DMS53 (cell line): ENCODE measurements around the gene BZW2.
"Not testable (repeated sequence)": the region's sequence is repeated elsewhere in the genome, so short reads cannot be mapped to it uniquely, and the experiment has no call there.

Experiments used
- DNase-seq: peaks from one replicate; lab custom pipeline; 2025; lab: John Stamatoyannopoulos, UW

BZW2 gene

GRCh38 chr7:16644636-16645592 is 1.1 kb upstream of the BZW2 start:
- peak; percentile 75 for DNase-seq

DNA sequence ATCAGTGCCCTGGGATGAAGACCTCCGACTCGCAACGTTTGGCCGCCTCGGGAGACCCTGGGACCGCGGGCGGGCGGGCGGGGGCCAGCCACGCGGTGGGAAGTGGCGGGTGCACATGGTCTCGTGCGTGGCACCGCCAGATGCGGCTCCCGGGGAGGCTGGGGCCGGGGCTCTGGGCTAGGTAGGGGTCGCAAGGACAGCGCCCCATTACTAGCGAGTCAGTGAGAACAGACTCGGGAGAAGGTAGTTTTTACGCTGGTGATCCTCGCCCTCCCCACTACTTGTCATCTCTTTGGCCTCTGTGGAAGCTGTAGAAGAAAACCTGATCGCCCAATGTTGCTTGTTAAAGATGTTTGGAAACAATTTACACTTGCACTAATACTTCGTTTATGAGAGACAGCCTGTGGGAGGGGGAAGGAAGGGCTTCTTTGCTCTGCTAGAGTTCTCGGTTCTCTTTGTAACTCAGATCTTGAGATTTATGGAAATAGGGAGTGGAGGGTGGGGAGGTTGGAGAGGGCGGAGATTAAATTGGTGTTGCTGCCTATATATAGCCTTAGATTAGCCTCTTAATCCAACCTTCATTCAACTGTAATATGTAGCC is 591 bp downstream of the BZW2 start:
- DNase-seq: peak; percentile 61

DNA sequence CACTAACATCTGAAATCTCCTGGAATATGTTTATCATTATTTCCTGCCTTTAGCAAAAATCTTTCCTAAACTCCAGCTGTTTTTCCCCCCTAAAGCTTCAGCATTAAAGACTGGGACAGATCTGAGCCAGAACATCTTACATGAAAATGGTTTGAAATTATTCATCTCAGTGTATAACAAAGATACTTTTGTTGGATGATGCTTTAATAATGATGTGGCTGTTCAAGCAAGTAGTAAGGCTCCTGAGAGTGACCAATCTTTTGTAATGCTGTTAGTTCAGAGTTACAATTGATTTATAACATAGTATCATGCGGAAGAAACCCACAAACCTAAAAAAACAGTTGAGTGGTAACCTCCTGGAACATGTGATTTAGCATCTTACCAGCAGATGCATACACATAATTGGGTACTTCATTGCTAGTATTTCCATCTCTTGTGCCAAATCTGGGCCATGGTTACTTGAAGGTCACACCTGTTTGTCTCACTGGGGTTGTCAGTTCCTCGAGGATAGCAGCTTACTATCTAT is 1.5 kb downstream of the BZW2 start:
- no peak for DNase-seq

GRCh38 chr7:16648551-16648950 is 2.6 kb downstream of the BZW2 start:
- no peak for DNase-seq

DNA sequence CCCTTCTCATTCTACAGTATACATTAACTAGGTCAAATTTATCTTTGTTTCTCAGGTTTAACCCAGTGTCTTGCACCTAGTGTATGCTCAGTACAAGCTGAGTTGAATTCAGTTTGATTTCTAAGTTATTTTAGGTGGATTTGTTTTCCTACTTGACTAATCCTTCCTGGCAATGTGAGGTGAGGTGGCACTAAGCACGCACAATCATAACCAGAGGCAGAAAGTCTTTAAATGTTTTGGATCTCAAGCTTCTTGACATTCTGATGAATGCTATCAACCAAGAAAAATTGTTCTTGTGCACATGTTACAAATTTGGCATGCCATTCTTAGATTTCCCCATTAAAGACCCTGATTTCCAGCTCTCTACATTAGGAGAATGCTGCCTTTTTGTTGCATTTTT is 3.2 kb downstream of the BZW2 start:
- DNase-seq: no peak

- no peak for DNase-seq
Measured at GRCh38 chr7:16650266-16650665, 4.3 kb downstream of the BZW2 start.

- DNase-seq: no peak
Measured at GRCh38 chr7:16651396-16652239, 5.6 kb downstream of the BZW2 start.

GRCh38 chr7:16652240-16652583 is 6.2 kb downstream of the BZW2 start:
- peak; percentile 25 for DNase-seq

- peak; percentile 90 for DNase-seq
Measured at GRCh38 chr7:16652888-16653287, 6.9 kb downstream of the BZW2 start.

DNA sequence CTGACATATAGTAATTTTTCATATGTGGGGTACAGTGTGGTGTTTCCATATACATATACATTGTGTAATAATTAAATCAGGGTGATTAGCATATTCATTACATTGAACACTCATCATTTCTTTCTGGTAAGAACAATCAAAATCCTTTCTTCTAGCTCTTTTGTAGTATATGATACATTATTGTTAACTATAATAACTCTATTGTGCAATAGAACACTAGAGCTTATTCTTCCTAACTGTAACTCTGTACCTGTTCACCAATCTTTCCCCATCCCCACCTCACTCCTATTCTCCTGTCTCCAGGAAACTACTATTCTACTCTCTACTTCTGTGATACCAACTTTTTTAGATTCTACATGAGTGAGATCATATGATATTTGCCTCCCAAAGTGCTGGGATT is 9.4 kb downstream of the BZW2 start:
- DNase-seq: no peak

GRCh38 chr7:16656141-16656540 is 10.2 kb downstream of the BZW2 start:
- DNase-seq: no peak

DNA sequence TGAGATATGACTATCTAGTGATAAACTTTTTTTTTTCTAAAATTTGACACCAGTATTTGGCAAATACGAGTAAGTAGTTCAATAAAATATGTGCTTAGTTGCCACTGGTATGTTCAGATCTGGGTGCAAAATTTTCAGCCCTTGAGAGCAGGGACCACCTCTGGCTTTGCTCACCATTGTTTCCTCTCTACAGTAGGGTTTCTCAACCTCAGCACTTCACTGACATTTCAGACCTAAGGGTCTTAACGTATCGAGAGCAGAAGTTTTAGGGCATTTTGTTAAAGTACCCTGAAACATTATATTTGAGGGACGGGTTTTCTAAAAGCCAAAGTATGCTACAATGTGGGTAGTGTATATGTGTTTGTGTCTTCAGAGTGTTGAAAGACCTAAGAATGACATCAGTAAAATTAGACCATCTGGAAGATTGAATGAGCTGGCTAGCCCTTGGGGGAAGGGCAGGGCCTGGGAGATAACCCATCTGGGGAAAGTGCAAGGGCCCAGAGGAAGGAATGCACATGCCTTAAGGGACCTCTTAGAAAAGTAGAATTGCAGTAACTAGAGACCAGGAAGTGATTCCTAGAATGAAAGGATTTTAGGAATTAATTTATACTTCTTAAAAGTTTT is 11.8 kb downstream of the BZW2 start:
- peak; percentile 21 for DNase-seq

DNA sequence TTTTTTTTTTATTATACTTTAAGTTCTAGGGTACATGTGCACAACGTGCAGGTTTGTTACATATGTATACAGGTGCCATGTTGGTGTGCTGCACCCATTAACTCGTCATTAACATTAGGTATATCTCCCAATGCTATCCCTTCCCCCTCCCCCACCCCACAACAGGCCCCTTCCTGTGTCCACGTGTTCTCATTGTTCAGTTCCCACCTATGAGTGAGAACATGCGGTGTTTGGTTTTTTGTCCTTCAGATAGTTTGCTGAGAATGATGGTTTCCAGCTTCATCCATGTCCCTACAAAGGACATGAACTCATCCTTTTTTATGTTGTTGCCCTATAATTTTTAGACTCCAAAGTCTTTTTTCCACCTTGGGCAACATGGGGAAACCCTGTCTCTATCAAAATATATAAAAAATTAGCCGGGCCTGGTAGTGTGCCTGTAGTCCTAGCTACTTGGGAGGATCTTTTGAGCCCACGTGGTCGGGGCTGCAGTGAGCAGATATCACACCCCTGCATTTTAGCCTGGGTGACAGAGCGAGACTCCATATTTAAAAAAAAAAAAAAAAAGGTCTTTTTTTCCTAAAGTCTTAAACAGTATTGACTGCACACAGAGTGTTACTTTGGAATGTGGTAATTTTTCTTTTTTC is 14.0 kb downstream of the BZW2 start:
- not testable (repeated sequence) for DNase-seq

GRCh38 chr7:16660702-16661464 is 14.9 kb downstream of the BZW2 start:
- DNase-seq: peak; percentile 50

DNA sequence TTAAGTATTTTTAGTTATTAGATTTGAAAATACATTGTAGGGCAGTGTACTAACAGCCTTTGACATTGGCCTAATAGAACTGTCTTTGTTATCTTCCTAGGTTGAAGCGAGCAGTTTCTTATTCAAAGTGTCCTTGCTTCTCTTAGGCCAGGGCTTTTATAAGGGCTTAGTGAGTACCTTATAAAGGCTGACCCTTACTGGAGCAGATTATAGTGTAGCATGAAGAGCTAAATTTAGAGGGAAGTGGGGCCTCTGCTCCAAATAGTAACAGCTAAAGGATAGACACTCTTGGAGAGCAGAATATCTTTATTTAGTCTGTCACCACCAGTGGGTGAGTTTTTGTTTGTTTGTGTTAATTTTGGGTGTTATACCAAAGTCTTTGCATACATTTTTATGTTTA is 15.9 kb downstream of the BZW2 start:
- DNase-seq: no peak

DNA sequence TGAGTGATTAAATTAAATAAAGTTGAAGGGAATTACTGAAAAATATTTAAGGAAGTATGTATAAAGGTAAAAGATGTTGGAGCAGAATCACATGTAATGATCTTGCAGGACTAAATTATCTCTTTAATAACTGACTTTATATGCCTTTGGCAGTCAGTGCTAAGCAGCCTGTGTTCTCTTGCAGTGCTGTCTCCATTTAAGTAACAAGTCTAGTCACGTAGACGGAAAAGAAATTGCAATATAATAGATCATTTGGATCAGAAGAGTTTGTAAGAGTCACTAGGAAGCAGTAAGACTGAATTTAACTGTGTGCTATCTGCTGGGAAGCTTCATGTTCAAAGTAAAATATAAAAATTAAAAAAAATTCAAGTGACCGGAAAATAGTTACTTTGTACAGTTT is 21.4 kb downstream of the BZW2 start:
- no peak for DNase-seq

GRCh38 chr7:16668049-16668858 is 22.3 kb downstream of the BZW2 start:
- DNase-seq: peak; percentile 30

GRCh38 chr7:16668978-16669377 is 23.0 kb downstream of the BZW2 start:
- no peak for DNase-seq

GRCh38 chr7:16669581-16669980 is 23.6 kb downstream of the BZW2 start:
- no peak for DNase-seq

DNA sequence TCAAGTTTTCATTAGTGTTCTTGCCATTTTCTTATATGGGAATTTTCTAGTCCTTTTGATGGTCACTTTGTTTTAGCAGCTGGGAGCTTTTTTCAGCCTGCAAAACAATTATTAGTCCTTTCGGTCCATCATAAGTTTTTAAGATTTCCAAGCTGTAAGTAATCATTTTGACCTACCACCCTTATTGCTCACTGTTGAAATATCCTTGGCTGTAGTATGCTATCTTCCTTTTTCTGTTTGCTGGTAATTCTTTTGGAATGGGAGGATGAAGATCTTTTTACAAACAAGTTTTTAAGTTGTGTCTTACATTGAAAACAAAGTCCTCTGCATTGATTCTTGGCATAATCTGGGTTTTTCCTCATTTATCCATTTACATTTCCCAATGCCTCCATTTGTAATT is 24.0 kb downstream of the BZW2 start:
- DNase-seq: no peak
